OCI-LY1 (cell line): Measurements from ENCODE around the gene KAT6B.

ENCODE experiments used
- H2AFZ ChIP-seq: fragments of 200-600 bp; sonication (generic), shearing (Covaris generic); 2 replicates; pipeline ENCODE4 v1.6.0; 2014; ENCODE audit warnings: antibody characterized with exemption, mild to moderate bottlenecking, low read length
- H3F3A ChIP-seq: fragments of 200-600 bp; sonication (generic), shearing (Covaris generic); 2 replicates; pipeline ENCODE4 v1.6.0; 2014; ENCODE audit warnings: mild to moderate bottlenecking, antibody characterized with exemption, low read length, moderate library complexity; ENCODE audit not compliant: insufficient read depth
- H3K27ac ChIP-seq: fragments of 200-600 bp; sonication (generic); 2 replicates; pipeline ENCODE4 v1.5.1; 2014; ENCODE audit warnings: low read length, mixed run types, mild to moderate bottlenecking, low read depth; ENCODE audit not compliant: poor library complexity, severe bottlenecking
- H3K27me3 ChIP-seq: fragments of 200-600 bp; sonication (generic); 2 replicates; pipeline ENCODE4 v1.6.0; 2014; ENCODE audit warnings: antibody characterized with exemption, mild to moderate bottlenecking, low read length, moderate library complexity; ENCODE audit not compliant: insufficient read depth
- H3K36me3 ChIP-seq: fragments of 200-600 bp; sonication (generic); 2 replicates; pipeline ENCODE4 v1.6.1; 2014; ENCODE audit warnings: mild to moderate bottlenecking, antibody characterized with exemption, low read length, moderate library complexity, mixed read lengths; ENCODE audit not compliant: insufficient read depth
- H3K4me1 ChIP-seq: fragments of 200-600 bp; sonication (generic); 2 replicates; pipeline ENCODE4 v1.5.1; 2014; ENCODE audit warnings: mild to moderate bottlenecking, low read length, moderate library complexity; ENCODE audit not compliant: insufficient read depth, severe bottlenecking
- H3K4me2 ChIP-seq: fragments of 200-600 bp; sonication (generic), shearing (Covaris generic); 2 replicates; pipeline ENCODE4 v1.6.1; 2014; ENCODE audit warnings: low read length
- H3K4me3 ChIP-seq: fragments of 200-600 bp; sonication (generic); 2 replicates; pipeline ENCODE4 v1.5.1; 2014; ENCODE audit warnings: low read length, low read depth, mild to moderate bottlenecking, mixed read lengths; ENCODE audit not compliant: poor library complexity, severe bottlenecking
- H3K79me2 ChIP-seq: fragments of 200-600 bp; shearing (Covaris generic); 2 replicates; pipeline ENCODE4 v1.6.1; 2016; ENCODE audit warnings: mixed run types, low read length, mixed read lengths; ENCODE audit not compliant: insufficient read depth
- H3K9ac ChIP-seq: fragments of 200-600 bp; sonication (generic), shearing (Covaris generic); 2 replicates; pipeline ENCODE4 v1.6.1; 2014; ENCODE audit warnings: mild to moderate bottlenecking, low read length, mixed read lengths
- H3K9me2 ChIP-seq: fragments of 200-600 bp; sonication (generic), shearing (Covaris generic); 2 replicates; pipeline ENCODE4 v1.6.1; 2014; ENCODE audit warnings: low read depth, mild to moderate bottlenecking, low read length, mixed read lengths
- H3K9me3 ChIP-seq: fragments of 200-600 bp; shearing (Covaris generic); 2 replicates; pipeline ENCODE4 v1.6.1; 2014; ENCODE audit warnings: low read length, mixed read lengths
- H4K20me1 ChIP-seq: fragments of 200-600 bp; sonication (generic), shearing (Covaris generic); 2 replicates; pipeline ENCODE4 v1.6.0; 2016; ENCODE audit warnings: mild to moderate bottlenecking, low read length; ENCODE audit not compliant: insufficient read depth
- CTCF ChIP-seq: fragments of 200-600 bp; sonication (generic), shearing (Covaris generic); IDR thresholded peaks from 2 replicates; pipeline ENCODE4 v1.5.1; 2017; ENCODE audit warnings: mild to moderate bottlenecking, antibody characterized with exemption, low read length, moderate library complexity, mixed read lengths
- EZH2 ChIP-seq: fragments of 200-600 bp; sonication (generic), shearing (Covaris generic); IDR thresholded peaks from 2 replicates; pipeline ENCODE4 v1.8.0; 2017; ENCODE audit warnings: borderline replicate concordance, mixed run types, mild to moderate bottlenecking, antibody characterized with exemption, low read length, moderate library complexity, mixed read lengths

KAT6B gene

GRCh38 chr10:74987339-74988053, 161.1 kb downstream of the KAT6B start:
- H3K4me2 ChIP-seq = no peak overlapping the region
- H2AFZ ChIP-seq = no peak overlapping the region
- H3K79me2 ChIP-seq = no peaks in the 10 kb centered on the region
- H3K9me3 ChIP-seq = no peaks in the 10 kb centered on the region
- no peaks in the 10 kb centered on the region for H3F3A ChIP-seq
- H3K9me2 ChIP-seq = no peaks in the 10 kb centered on the region
- H3K36me3 ChIP-seq = peaks cover 51% of the 10 kb centered on the region
- H3K27ac ChIP-seq = no peak overlapping the region
- no peaks in the 10 kb centered on the region for H3K27me3 ChIP-seq
- no peaks in the 10 kb centered on the region for H3K4me1 ChIP-seq
- TF ChIP-seq EZH2 (no peak), CTCF (no peak)
- no peaks in the 10 kb centered on the region for H4K20me1 ChIP-seq
- H3K9ac ChIP-seq = no peak overlapping the region
- no peak overlapping the region for H3K4me3 ChIP-seq

DNA sequence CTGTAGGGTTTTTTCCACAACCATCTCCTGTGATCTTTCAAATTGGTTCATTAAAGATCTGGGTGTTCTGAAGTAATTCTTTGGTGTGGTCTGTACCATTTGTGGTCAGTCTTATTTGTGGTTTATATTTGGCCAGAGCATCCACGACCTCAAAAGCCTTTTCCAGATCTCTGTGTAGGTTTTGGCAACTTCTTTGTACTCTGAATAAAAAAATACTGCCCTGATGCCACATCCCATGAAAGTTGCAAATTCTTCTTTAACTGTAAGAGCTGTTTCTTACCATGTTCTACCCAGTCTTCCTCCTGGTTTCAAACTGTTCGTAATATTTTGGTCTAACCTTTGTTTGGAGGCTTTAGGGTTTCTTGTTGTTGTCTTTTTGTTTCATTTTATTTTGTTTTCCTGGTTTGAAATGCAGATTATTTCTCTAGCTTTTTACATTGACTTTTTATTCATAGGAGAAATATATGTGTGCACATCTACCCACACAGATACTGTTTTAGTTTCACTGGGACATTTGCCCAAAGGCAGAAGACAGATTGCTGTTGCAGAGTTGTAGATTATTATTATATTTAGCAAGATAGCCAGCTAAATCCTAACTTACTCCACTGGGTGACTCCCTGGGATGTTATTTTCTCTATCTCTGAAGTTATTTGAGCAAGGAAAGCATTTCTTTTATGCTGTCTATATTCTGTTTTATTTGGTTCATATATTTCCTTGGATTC, 161.8 kb downstream of the KAT6B start:
- Histone ChIP-seq H4K20me1 (no peaks in the 10 kb centered on the region), H3K36me3 (peaks cover 50% of the 10 kb centered on the region), H3F3A (no peaks in the 10 kb centered on the region), H3K27me3 (no peaks in the 10 kb centered on the region), H3K4me2 (no peak overlapping the region), H3K9me2 (no peaks in the 10 kb centered on the region), H3K27ac (no peak overlapping the region), H3K4me1 (no peaks in the 10 kb centered on the region), H3K9ac (no peak overlapping the region), H3K4me3 (no peak overlapping the region), H3K9me3 (no peaks in the 10 kb centered on the region), H3K79me2 (no peaks in the 10 kb centered on the region), H2AFZ (no peak overlapping the region)
- TF ChIP-seq EZH2 = no peak
- TF ChIP-seq CTCF = no peak

DNA sequence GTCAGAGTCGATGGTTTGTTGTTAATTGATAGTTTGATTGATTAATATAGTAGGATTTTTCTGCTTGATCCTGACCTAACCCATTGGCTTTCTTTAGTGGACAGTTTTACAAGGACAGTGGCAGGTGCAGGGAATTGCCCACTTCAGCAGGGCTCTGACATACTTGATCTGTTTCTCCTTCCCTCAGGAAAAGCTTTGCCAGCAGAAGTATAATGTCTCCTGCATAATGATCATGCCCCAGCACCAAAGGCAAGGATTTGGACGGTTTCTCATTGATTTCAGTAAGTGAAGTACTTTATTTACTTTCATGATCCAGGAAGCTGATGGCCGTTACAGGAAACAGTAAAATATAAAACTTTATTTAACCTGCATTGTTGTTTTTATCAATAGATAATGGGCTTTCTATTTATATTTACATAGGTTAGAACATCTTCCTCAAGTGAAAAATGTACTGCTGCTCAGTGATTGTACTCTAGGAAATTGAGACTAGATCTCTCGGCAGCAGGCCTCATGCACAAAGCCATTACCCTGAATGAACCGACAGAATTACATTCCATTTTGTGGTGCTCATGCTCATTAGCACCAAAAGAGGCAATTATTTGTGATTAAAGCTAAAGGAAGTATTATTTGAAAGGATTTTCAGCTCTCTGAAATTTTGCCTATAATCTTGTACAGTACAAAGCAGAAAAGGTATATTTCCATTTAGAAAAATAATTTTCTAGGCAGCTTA, 162.6 kb downstream of the KAT6B start:
- no peak overlapping the region for H3K27ac ChIP-seq
- H3K27me3 ChIP-seq = no peaks in the 10 kb centered on the region
- no peak overlapping the region for H3K9ac ChIP-seq
- TF ChIP-seq CTCF = no peak
- no peaks in the 10 kb centered on the region for H3F3A ChIP-seq
- H3K4me3 ChIP-seq = no peak overlapping the region
- H3K36me3 ChIP-seq = peaks cover 50% of the 10 kb centered on the region
- H3K4me2 ChIP-seq = no peak overlapping the region
- no peaks in the 10 kb centered on the region for H4K20me1 ChIP-seq
- no peaks in the 10 kb centered on the region for H3K4me1 ChIP-seq
- no peaks in the 10 kb centered on the region for H3K9me2 ChIP-seq
- H2AFZ ChIP-seq = no peak overlapping the region
- H3K9me3 ChIP-seq = no peaks in the 10 kb centered on the region
- no peaks in the 10 kb centered on the region for H3K79me2 ChIP-seq
